Transverse colon (tissue), 4 donors: ENCODE measurements around the gene PRDM11. TPM values are rescaled to one million over a fixed set of nuclear protein-coding genes. Genes with fewer than 3 reads are reported as not detected.

Source experiments
- DNase-seq: peaks from one replicate; pipeline ENCODE4 v3.0.0-alpha.2; 2019
- H3K27ac ChIP-seq, 4 donors: fragments of 200-600 bp; sonication (generic); 2 replicates each; pipeline ENCODE4 v1.5.1; 2016 to 2018; ENCODE audit warnings: inconsistent platforms in 4 of 4
- H3K27me3 ChIP-seq: fragments of 200-600 bp; sonication (generic); 2 replicates; pipeline ENCODE4 v1.5.1; 2017; ENCODE audit warnings: inconsistent platforms
- H3K36me3 ChIP-seq, 4 donors: fragments of 200-600 bp; sonication (generic); 2 replicates each; pipeline ENCODE4 v1.5.1; 2017 to 2019; ENCODE audit warnings: inconsistent platforms in 4 of 4
- H3K4me1 ChIP-seq, 4 donors: fragments of 200-600 bp; sonication (generic); 2 replicates each; pipeline ENCODE4 v1.5.1; 2017 to 2020; ENCODE audit warnings: inconsistent platforms in 4 of 4
- H3K4me3 ChIP-seq, 4 donors: fragments of 200-600 bp; sonication (generic); 1 replicate in 1 of 4; 2 replicates in 3 of 4; pipeline versions ENCODE4 v1.5.1 to v1.6.1; 2017 to 2019; ENCODE audit warnings: inconsistent platforms in 4 of 4
- H3K9me3 ChIP-seq, 2 donors: fragments of 200-600 bp; sonication (generic); 2 replicates each; pipeline ENCODE4 v1.5.1; 2017 to 2019; ENCODE audit warnings: inconsistent platforms in 2 of 2
- EP300 ChIP-seq: sonication (generic); formaldehyde crosslinking; IDR thresholded peaks from one replicate; pipeline ENCODE4 v1.6.1; 2017; ENCODE audit warnings: antibody characterized with exemption, low read depth
- POLR2A ChIP-seq: fragments of 450-650 bp; IDR thresholded peaks from one replicate; pipeline ENCODE4 v1.6.1; 2016; ENCODE audit warnings: antibody characterized with exemption, mild to moderate bottlenecking, moderate library complexity
- POLR2AphosphoS5 ChIP-seq, 3 donors: sonication (generic); formaldehyde crosslinking; IDR thresholded peaks; one replicate each; pipeline ENCODE4 v1.6.1; 2016; ENCODE audit warnings: antibody characterized with exemption in 3 of 3
- WGBS, 2 donors: methylation state at CpG; one replicate each; pipeline ENCODE4 v1.1.5; 2018; ENCODE audit warnings: low coverage in 1 of 2; 5-methylcytosine and 5-hydroxymethylcytosine counted together
- in situ Hi-C, 4 donors: fragments of 200-750 bp; cut with MboI; loops; one replicate each; pipeline versions ENCODE4 v1.15.0 to v1.15.1; 2017; ENCODE audit warnings: low sequenced_read_pairs in 3 of 4, low pct_ligation_motif_present in 1 of 4, low pct_unique_long_range_greater_than_20kb in 1 of 4
- intact Hi-C: fragments of 100-400 bp; cut with DNase I; formaldehyde crosslinking; loops from one replicate; pipeline ENCODE4 v1.15.1; 2023; ENCODE audit warnings: low total_unique reads
- total RNA-seq, 4 donors: library from RNA; depleted of rRNA; stranded (reverse); fragments of >200 nt; gene quantifications; one replicate each; pipeline ENCODE4 v1.1.0, GENCODE V29; 2016
- TF ChIP-seq, protein P1 (sequence below), 5 experiments: fragments of 200-600 bp in 3 of 5; fragments of 450-650 bp in 2 of 5; sonication (generic) in 3 of 5; IDR thresholded peaks; 1 replicate in 2 of 5; 2 replicates in 3 of 5; pipeline ENCODE4 v1.5.1; 2016 to 2017; ENCODE audit warnings: antibody characterized with exemption in 5 of 5, inconsistent platforms in 3 of 5, mild to moderate bottlenecking in 2 of 5, moderate library complexity in 1 of 5

PRDM11 gene
- total RNA-seq, 4 donors from 2014 or later: 5.0 to 11.2 (median 7.9) TPM

DNA sequence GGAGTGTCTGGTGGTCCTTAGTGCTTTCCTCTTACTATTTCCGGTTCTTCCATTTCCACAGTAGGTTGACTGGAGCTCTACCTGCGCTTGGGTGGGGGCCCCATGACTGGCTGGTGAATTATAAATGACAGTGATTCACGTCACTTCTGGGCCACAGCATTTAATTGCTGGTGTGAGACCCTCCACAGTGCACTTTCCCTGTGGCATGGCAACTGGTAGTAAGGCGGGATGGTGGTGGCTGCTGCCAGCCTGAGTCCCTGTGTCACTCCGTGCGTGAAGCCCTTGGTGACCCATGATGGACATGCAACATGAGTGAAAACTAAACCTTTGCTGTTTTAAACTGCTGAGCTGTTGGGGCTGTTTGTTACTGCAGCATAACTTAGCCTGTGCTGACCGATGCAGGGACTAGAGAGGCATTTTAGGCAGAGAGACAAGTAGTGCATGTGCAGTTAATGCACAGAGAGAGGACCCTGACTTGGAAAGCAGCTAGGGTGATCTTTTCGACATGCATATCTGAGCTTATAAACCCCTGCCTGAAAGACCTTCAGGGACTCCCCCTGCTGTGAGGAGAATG, 3.1 kb downstream of the PRDM11 start:
- Histone ChIP-seq H3K27ac (no peak overlapping the region), H3K4me1 (peaks cover 8 to 26% (median 18%) of the 10 kb centered on the region in 4 donors), H3K36me3 (no peaks in the 10 kb centered on the region), H3K4me3 (no peak overlapping the region), H3K9me3 (no peaks in the 10 kb centered on the region), H3K27me3 (no peaks in the 10 kb centered on the region)
- 94 to 100% methylated on average over 1 to 8 of the region's 8 CpGs for WGBS, 2 donors
- intact Hi-C loops (loop anchor here (5.0 kb wide), 2 partner anchors 408 to 1158 kb away; no protein-coding TSS in a partner anchor), in situ Hi-C loops (no loop called here)
- no peak for TF ChIP-seq EP300
- DNase-seq: no peak

DNA sequence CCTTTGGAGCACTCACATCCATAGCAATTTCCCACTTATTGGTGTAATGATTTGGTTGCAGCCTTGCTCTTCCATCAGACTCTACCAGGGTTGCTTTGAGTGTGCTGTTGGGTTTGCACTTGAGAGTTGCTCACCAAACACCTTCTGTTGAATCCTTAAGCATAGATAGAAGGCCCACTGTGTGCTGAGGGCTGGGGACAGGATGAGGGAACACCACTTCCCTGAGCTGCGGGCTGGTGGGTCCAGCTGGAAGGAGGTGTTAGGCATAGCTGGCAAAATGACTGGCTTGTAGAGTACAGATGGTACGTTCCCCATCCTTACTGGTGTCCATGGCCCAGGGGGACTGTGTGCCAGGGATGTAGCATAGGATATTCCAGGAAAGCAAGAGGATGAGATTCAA, 3.9 kb downstream of the PRDM11 start:
- no peak overlapping the region for H3K4me3 ChIP-seq
- WGBS, 2 donors: 100% methylated on average over 2 of the region's 2 CpGs; no CpG with 5 or more reads in 1 of the 2 donors
- no peak overlapping the region for H3K27ac ChIP-seq
- no peaks in the 10 kb centered on the region for H3K27me3 ChIP-seq
- intact Hi-C loops (no loop called here), in situ Hi-C loops (no loop called here)
- no peaks in the 10 kb centered on the region for H3K36me3 ChIP-seq
- peaks cover 8 to 31% (median 21%) of the 10 kb centered on the region in 4 donors for H3K4me1 ChIP-seq
- DNase-seq: no peak
- H3K9me3 ChIP-seq: no peaks in the 10 kb centered on the region
- TF ChIP-seq POLR2AphosphoS5 (IDR thresholded peaks at IDR 0.05): no peak
- no peak for TF ChIP-seq POLR2A
- no peak for TF ChIP-seq EP300
- TF ChIP-seq, protein P1, sequence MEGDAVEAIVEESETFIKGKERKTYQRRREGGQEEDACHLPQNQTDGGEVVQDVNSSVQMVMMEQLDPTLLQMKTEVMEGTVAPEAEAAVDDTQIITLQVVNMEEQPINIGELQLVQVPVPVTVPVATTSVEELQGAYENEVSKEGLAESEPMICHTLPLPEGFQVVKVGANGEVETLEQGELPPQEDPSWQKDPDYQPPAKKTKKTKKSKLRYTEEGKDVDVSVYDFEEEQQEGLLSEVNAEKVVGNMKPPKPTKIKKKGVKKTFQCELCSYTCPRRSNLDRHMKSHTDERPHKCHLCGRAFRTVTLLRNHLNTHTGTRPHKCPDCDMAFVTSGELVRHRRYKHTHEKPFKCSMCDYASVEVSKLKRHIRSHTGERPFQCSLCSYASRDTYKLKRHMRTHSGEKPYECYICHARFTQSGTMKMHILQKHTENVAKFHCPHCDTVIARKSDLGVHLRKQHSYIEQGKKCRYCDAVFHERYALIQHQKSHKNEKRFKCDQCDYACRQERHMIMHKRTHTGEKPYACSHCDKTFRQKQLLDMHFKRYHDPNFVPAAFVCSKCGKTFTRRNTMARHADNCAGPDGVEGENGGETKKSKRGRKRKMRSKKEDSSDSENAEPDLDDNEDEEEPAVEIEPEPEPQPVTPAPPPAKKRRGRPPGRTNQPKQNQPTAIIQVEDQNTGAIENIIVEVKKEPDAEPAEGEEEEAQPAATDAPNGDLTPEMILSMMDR (IDR thresholded peaks at IDR 0.05): no peak

- intact Hi-C loops: no loop called here
- H3K9me3 ChIP-seq: no peaks in the 10 kb centered on the region
- TF ChIP-seq, protein P1 (IDR thresholded peaks at IDR 0.05): no peak
- no peak for TF ChIP-seq POLR2AphosphoS5 (IDR thresholded peaks at IDR 0.05)
- no peak for TF ChIP-seq EP300
- no peak for TF ChIP-seq POLR2A
- no peak overlapping the region for H3K27ac ChIP-seq
- H3K36me3 ChIP-seq: no peaks in the 10 kb centered on the region
- H3K4me1 ChIP-seq: peaks cover 8 to 27% (median 15%) of the 10 kb centered on the region in 4 donors
- no peaks in the 10 kb centered on the region for H3K27me3 ChIP-seq
- WGBS, 2 donors: 97% methylated on average over 4 of the region's 4 CpGs; no CpG with 5 or more reads in 1 of the 2 donors
- H3K4me3 ChIP-seq: no peak overlapping the region
- no peak for DNase-seq
- in situ Hi-C loops: no loop called here
Measured at GRCh38 chr11:45150943-45151342, 4.5 kb downstream of the PRDM11 start.

DNA sequence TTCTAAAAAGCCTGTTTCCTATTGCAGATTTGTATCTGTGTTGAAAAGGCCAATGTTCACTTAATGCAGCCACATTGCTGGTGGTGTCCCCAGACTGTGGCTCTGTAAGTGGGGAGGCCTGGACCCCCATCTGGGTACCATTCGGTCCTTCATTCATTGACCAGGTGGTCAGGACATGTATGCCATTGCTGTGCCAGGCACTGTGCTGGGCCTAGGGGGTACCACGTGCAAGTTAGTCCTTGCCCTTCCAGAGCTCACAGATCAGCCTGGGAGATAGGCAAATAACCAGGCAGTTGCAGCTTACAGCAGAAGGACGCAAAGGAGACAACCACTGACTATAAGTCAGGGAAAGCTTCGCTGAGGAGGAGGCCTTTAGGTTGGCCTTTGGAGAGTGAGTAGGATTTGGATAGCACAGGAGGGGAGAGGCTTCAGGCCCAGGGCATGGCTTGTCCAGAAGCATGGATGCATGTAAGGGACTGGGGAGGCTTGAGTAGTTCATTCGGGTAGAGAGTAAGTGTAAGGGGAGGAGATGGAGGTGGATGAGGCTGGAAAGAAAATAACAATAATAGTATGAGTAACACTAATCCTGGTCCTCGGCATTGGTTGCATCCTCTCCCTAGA, 5.0 kb downstream of the PRDM11 start:
- intact Hi-C loops (no loop called here), in situ Hi-C loops (no loop called here)
- no peak for DNase-seq
- Histone ChIP-seq H3K9me3 (no peaks in the 10 kb centered on the region), H3K27ac (no peak overlapping the region), H3K36me3 (no peaks in the 10 kb centered on the region), H3K27me3 (no peaks in the 10 kb centered on the region), H3K4me3 (no peak overlapping the region), H3K4me1 (peaks cover 8 to 25% (median 14%) of the 10 kb centered on the region in 4 donors)
- TF ChIP-seq EP300: no peak
- no peak for TF ChIP-seq POLR2AphosphoS5 (IDR thresholded peaks at IDR 0.05)
- no peak for TF ChIP-seq POLR2A
- TF ChIP-seq, protein P1 (IDR thresholded peaks at IDR 0.05): no peak
- WGBS, 2 donors: 88 to 94% methylated on average over 2 to 6 of the region's 6 CpGs
